NCI-H2196 treated with DMSO at 0.1 percent for 48 hours (cell line): Measurements from ENCODE around the gene KMT2A.
"Not testable (repeated sequence)": the region's sequence is repeated elsewhere in the genome, so short reads cannot be mapped to it uniquely, and the experiment has no call there.

ENCODE experiments used
- DNase-seq: peaks from one replicate; lab custom pipeline; 2025; ENCODE audit not compliant: unreplicated experiment; lab: John Stamatoyannopoulos, UW

Gene KMT2A

GRCh38 chr11:118531597-118532084, 95.3 kb downstream of the KMT2A start:
- no peak for DNase-seq

GRCh38 chr11:118532091-118532490, 95.8 kb downstream of the KMT2A start:
- no peak for DNase-seq

GRCh38 chr11:118532852-118533768, 96.8 kb downstream of the KMT2A start:
- no peak for DNase-seq

GRCh38 chr11:118533769-118534729, 97.8 kb downstream of the KMT2A start:
- no peak for DNase-seq

- no peak for DNase-seq
Observed at GRCh38 chr11:118535261-118535660, 99.0 kb downstream of the KMT2A start.

- DNase-seq: no peak
Observed at GRCh38 chr11:118536726-118537125, 100.4 kb downstream of the KMT2A start.

GRCh38 chr11:118537409-118537980, 101.2 kb downstream of the KMT2A start:
- no peak for DNase-seq

- no peak for DNase-seq
Observed at GRCh38 chr11:118544010-118544646, 107.8 kb downstream of the KMT2A start.

- no peak for DNase-seq
Observed at GRCh38 chr11:118544647-118545010, 108.3 kb downstream of the KMT2A start.

GRCh38 chr11:118545533-118545932, 109.2 kb downstream of the KMT2A start:
- DNase-seq: no peak

GRCh38 chr11:118547132-118547531, 110.8 kb downstream of the KMT2A start:
- no peak for DNase-seq

- DNase-seq: no peak
Observed at GRCh38 chr11:118552341-118552740, 116.0 kb downstream of the KMT2A start.

GRCh38 chr11:118560806-118561205, 124.5 kb downstream of the KMT2A start:
- DNase-seq: no peak

GRCh38 chr11:118565051-118565450, 128.8 kb downstream of the KMT2A start:
- no peak for DNase-seq

- DNase-seq: no peak
Observed at GRCh38 chr11:118569670-118570069, 133.4 kb downstream of the KMT2A start.

GRCh38 chr11:118570787-118571186, 134.5 kb downstream of the KMT2A start:
- no peak for DNase-seq

- DNase-seq: not testable (repeated sequence)
Observed at GRCh38 chr11:118571701-118572060, 135.4 kb downstream of the KMT2A start.

GRCh38 chr11:118572061-118572980, 136.0 kb downstream of the KMT2A start, which contains the start of gene ARCN1:
TSS of gene ARCN1 (plus strand) at chr11:118572409. CDS start at chr11:118572548, 139 bp downstream.
- DNase-seq: peak; percentile 53

GRCh38 chr11:118572981-118573550, 136.8 kb downstream of the KMT2A start:
- no peak for DNase-seq
